ENCODE measurements around the gene NOTCH1. TPM values are rescaled to one million over a fixed set of nuclear protein-coding genes. Genes with fewer than 3 reads are reported as not detected.
A peak's percentile ranks its signal among the peaks of the same experiment; 100 is the strongest.
"Not testable (repeated sequence)": the region's sequence is repeated elsewhere in the genome, so short reads cannot be mapped to it uniquely, and the experiment has no call there.

The NOTCH1 gene
- total and polyA plus RNA-seq, 2 of the 8 experiments (the other 6 are each of a cell fraction or from before 2014, with no cell fraction given): 6.9 to 55.6 TPM

DNA sequence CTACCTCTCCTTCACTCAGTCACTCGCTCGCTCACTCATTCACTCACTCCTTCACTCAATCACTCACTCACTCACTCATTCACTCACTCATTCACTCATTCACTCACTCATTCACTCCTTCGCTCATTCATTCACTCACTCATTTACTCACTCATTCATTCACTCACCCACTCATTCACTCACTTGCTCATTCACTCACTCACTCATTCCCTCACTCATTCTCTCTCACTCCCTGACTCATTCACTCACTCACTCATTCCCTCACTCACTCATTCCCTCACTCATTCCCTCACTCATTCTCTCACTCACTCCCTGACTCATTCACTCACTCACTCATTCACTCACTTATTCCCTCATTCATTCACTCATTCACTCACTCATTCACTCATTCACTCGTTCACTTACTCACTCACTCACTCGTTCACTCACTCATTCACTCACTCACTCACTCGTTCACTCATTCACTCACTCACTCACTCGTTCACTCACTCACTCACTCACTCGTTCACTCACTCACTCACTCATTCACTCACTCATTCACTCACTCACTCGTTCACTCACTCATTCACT lies 33.9 kb upstream of the NOTCH1 start:
- not testable (repeated sequence) for DNase-seq (ENCODE audit: low read depth in 1 of 2, low spot score in 2 of 2); H4K20me1 ChIP-seq (replicated peaks in 1 of 2; ENCODE audit: control insufficient read depth in 1 of 2, insufficient read depth in 2 of 2, low read length in 2 of 2); H3K23ac ChIP-seq (ENCODE audit: insufficient read length); H4K5ac ChIP-seq (ENCODE audit: insufficient read length, low read depth, low read length); H3K27ac ChIP-seq (ENCODE audit: low read depth, low read length); H2AFZ ChIP-seq (ENCODE audit: low read length); H3K9ac ChIP-seq (replicated peaks in 1 of 4; ENCODE audit: extremely low read depth in 1 of 4, low read depth in 3 of 4, low read length in 3 of 4); H3K79me1 ChIP-seq (ENCODE audit: low read depth, low read length); H3K4me2 ChIP-seq (ENCODE audit: insufficient read depth in 1 of 2, low read depth in 2 of 2, low read length in 2 of 2); H3K79me2 ChIP-seq (ENCODE audit: control insufficient read depth in 1 of 2, insufficient read depth in 2 of 2, low read length in 2 of 2); H3K27me3 ChIP-seq (replicated peaks in 1 of 4; ENCODE audit: control insufficient read depth in 3 of 4, extremely low read depth in 1 of 4, insufficient read depth in 3 of 4, low read length in 3 of 4); H3K18ac ChIP-seq (ENCODE audit: extremely low read depth, low read length); H3K36me3 ChIP-seq (ENCODE audit: control insufficient read depth in 2 of 4, insufficient read depth in 4 of 4, low read length in 3 of 4); H3K14ac ChIP-seq (ENCODE audit: insufficient read length); H3K4me3 ChIP-seq (ENCODE audit: extremely low read depth in 1 of 4, insufficient read depth in 2 of 4, low read depth in 3 of 4, low read length in 4 of 4); H3K56ac ChIP-seq (replicated peaks; ENCODE audit: insufficient read length, low read depth, low read length); H3K9me3 ChIP-seq (ENCODE audit: insufficient read depth in 2 of 2, low read depth in 1 of 2, low read length in 1 of 2); H4K8ac ChIP-seq (ENCODE audit: extremely low read depth, insufficient read depth, low read length); FAIRE-seq
- Histone ChIP-seq H2BK15ac (ENCODE audit: low read length) (peak overlapping the region; percentile 99), H2BK120ac (replicated peaks; ENCODE audit: low read depth, low read length) (peak overlapping the region; percentile 78), H3K23me2 (ENCODE audit: low read depth, low read length) (peaks cover 17% of the 10 kb centered on the region; the same call in 1 of the 2 replicates), H2AK5ac (ENCODE audit: low read depth, low read length) (peak overlapping the region; percentile 98), H2BK5ac (ENCODE audit: low read depth, low read length) (0 out of 2 replicates have a peak overlapping the region, but pooled peaks have one; percentile 78), H3K4ac (replicated peaks; ENCODE audit: insufficient read length, low read depth, low read length) (peak overlapping the region; percentile 38), H4K91ac (replicated peaks; ENCODE audit: insufficient read length, low read length) (peak overlapping the region; percentile 89), H2BK12ac (ENCODE audit: low read depth, low read length) (peak overlapping the region; percentile 94), H3K4me1 (replicated peaks in 1 of 4; ENCODE audit: control insufficient read depth in 3 of 4, insufficient read depth in 4 of 4, low read length in 3 of 4) (peaks cover 7 to 18% (median 14%) of the 10 kb centered on the region in 4 experiments), H2BK20ac (ENCODE audit: low read length) (peak overlapping the region; percentile 95)
- ChIA-PET POLR2A (ENCODE audit: partially characterized antibody) (interaction anchor here (1.1 kb wide), 1 partner anchor 148 kb away, joined by 3 read pairs; no protein-coding TSS in a partner anchor), CTCF (ENCODE audit: partially characterized antibody) (interaction anchor here (0.7 to 2.7 kb wide), 6 partner anchors 13 to 139 kb away, joined by 3 to 8 read pairs (median 4); no protein-coding TSS in a partner anchor)
- TF ChIP-seq ASH2L (IDR thresholded peaks at IDR 0.05; ENCODE audit: low read length): peak; percentile 84
- WGBS, 2 experiments (ENCODE audit: extremely low coverage in 1 of 2, insufficient coverage in 1 of 2, insufficient read length in 1 of 2, insufficient replicate concordance in 2 of 2, low coverage in 1 of 2, low lambda C conversion rate in 2 of 2, missing lambda C conversion rate in 1 of 2): 86 to 96% methylated on average over 4 to 8 of the region's 9 CpGs
